ENCODE data around the gene OXA1L.
"Not testable (repeated sequence)": the region's sequence is repeated elsewhere in the genome, so short reads cannot be mapped to it uniquely, and the experiment has no call there.

DNA sequence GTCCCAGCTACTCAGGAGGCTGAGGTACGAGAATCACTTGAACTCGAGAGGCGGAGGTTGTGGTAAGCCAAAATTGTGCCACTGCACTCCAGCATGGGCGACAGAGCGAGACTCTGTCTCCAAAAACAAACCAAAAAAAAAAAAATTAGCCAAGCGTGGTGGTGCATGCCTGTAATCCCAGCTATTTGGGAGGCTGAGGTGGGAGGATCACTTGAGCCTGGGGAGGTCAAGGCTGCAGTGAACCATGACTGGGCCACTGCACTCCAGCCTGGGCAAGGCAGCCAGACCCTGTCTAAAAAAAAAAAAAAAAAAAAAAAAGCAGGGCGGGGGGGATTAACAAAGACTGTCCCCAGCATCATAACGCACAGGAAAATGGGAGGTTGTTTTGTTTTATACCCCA lies 10.4 kb downstream of the OXA1L start:
- TF ChIP-seq CTCF, POLR2A (IDR thresholded peaks at IDR 0.05): not testable (repeated sequence)
